NCI-H446 treated with DMSO at 0.1 percent for 48 hours (cell line): Measurements from ENCODE around the gene SPTBN2.
"Not testable (repeated sequence)": the region's sequence is repeated elsewhere in the genome, so short reads cannot be mapped to it uniquely, and the experiment has no call there.

Source experiments
- DNase-seq: peaks from one replicate; lab custom pipeline; 2025; lab: John Stamatoyannopoulos, UW

SPTBN2 gene

DNA sequence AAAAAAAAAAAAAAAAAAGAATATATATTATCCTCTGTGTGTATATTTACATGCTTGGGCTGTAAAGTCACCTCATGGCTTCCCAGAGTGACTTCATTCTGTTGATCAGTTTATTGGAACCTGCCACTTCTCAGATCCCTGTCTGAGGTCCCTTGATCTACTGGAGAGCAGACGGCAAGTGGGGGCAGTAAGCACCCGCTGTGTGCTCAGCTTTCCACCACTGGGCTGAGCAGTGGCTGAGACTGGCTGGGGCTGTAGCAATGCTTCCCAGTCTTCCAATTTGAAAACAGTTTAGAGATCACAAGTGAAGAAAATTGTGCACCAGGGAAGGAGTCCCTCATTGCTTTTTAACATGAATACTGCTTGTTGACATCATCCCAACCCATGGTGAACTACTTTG, 44.4 kb downstream of the SPTBN2 start:
- DNase-seq = no peak

DNA sequence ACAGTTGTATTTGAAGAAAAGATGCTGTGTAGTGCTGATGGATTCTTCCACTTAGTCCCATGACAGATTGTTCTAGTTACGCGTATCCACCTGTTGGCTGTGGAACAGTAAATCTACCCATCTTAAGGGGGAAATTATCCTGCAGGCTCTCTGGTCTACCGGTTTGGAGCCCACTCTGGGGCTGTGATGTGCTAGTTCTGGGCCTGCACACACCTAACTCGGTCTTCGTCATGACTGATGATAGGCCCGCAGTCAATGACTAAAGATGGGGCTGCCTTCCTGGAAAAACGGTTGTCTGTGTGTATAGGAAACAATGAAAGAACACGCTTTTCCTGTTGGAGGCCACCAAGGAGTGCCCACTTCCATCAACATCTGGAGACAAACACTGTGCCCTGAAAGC, 45.1 kb downstream of the SPTBN2 start:
- DNase-seq = no peak

DNA sequence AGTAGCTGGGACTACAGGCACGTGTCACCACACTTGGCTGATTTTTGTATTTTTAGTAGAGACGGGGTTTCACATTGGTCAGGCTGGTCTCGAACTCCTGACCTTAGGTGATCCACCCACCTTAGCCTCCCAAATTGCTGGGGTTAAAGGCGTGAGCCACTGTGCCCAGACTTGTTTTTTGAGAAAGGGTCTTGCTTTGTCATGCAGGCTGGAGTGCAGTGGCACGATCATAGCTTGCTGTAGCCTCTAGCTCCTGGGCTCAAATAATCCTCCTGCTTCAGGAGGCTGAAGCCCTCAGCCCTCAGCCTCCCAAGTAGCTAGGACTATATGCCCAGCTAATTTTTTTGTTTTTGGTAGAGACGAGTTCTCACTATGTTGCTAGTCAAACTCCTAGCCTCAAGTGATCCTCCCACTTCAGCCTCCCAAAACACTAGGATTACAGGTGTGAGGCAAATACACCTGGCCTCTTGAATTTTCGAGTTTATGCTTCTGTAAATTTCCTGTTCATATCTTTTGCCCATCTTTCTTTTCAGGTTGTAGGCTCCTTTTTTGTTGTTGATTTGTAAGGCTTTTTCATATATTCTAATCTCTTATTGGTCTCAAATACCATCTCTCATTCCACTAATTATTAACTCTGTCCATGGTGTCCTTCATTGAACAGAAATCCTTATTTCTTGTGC, 47.9 kb downstream of the SPTBN2 start:
- DNase-seq = no peak

DNA sequence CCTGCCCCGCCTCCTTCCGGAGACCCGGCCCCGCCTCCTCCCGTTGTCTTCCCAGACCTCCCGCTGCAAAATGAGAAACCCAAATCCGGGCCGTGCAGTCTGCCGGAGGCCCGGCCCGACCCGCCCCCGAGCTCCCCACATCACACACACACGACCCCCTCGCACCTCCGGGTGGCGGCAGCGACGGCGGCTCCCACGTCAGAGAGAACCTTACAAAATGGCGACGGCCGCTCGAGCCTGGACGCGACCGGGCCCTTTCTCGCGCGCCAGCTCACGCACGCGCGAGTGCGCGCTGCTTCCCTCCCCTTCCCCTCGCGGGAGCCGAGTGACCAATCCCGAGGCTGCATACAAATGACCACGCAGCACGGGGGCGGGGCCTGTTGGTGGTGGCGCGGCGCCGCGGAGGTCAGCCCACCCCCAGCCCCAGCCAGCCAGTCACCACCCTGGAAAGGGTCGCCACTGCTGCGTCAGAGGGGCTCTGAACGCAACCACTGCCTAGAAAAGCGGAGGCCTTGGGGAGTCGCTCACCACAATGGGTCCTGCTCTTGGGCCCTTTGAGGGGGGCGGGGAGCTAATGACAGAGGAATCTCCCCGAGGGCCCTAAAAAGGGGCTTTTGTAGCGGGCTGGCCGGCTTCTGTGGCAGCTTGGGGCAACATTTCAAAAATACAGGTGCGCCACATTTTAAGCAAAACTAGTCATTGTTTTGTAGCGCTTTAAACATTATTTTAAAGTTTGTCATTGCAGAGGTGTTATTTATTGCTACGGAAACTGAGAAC, 51.2 kb downstream of the SPTBN2 start, which contains the start of gene RBM4B:
Gene RBM4B, minus strand, starts transcription at position 289 of the 777 bp plus-strand sequence. CDS start 808 bp downstream, outside the sequence.
- peak; percentile 92 for DNase-seq

DNA sequence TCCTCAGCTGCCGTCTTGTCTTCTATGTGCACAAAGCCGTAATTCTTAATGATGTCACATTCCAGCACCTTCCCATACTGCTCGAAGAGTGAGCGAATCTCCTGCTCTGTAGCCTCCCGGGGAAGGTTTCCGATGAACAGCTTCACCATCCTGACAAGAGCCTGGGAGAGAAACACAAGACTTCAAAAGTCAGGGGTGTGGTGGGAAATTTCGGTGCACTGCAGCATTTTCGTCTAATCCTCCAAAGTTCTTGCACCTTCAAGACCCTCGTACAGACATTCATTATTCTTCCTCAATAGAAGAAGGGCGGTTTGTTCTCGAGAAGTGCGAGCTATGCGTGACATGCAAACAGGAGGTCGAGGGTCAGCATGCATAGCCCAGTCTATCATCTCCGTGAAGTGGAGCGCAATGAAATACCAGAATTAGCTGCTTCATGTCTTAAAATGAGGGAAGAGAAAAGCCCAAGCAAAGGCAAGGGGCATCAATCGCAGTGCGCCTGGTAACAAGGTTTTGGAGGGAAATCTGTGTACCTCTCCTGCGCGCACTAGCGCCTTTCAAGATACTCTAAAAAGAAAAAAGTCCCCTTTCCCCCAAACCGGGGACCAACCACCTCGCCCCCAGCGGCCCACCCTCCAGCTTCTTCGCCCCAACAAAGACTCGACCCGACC, 52.0 kb downstream of the SPTBN2 start:
- DNase-seq = no peak

DNA sequence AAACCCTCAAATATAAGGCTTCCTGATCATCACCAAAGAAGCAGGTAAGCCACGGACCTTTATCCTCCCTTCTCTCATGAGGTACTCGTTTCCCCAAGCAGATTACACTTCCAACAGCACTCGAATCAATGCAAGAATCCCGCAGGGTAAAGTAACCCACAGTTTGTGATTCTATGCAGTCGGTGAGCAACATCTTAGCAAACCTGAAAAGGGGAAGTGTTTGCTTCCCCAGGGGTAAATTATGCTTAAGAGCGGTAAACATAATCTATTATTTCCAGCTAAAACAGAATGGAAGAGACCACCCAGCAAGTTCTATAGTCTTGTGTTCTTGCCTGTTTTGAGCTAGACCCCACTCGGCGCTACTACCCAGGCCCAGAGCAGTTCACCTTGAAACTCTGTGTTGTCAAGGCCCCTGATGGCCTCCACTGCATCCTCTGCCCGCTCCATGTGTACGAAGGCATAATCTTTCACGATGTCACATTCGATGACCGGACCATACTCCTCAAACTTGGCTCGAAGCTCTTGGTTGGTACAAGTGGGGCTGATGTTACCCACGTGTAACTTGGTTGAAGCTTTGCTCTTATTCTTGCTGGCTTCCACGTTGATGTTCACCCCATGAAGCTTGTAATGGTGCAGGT, 52.6 kb downstream of the SPTBN2 start:
- no peak for DNase-seq

DNA sequence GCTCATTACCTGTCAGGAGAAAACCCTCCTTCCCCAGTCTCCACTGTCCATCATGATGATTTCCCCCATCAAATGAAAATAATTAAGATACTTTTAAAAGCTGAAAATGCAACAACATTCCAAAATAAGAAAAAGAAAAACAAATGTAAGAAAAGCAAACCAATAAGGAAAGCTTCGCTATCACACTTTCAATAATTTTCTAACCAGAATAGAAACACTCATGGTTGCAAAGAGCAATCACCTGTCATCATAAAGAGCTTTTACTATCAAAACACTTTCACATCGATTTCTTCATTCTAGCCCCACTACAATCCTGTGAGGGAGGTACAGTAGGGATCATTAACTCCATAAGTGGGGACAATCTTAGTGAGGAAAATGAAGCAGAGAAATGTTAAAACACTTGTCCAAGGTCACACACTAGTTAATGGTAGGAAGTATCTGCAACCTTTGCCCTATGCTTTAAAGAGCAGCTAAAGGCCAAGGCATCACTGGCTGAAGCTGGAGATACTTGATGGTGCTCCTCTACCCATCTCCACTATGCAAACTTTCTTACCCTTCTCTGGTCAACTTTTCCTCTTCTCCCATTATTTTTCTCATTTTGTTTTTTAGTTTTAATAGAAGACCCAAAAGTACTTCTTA, 53.9 kb downstream of the SPTBN2 start:
- no peak for DNase-seq

DNA sequence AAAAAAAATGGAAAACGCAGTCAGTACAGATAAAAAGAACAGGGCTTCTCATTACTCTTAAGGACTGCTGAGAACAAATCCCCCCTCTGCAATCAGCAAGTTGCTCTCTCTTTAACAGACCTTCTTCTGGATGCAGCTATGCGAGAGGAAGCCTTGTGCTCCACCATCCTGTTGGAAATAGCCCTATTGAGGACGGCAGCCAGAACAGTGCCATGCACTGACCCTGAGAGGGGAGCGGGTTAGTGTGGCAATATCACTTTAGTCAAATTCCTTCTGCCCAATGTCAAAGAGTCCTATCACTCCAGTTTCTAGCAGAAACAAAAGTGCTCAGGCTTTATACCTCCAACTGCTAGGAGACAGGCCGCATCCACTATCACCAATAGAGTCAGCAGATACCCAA, 58.2 kb downstream of the SPTBN2 start:
- DNase-seq = no peak

DNA sequence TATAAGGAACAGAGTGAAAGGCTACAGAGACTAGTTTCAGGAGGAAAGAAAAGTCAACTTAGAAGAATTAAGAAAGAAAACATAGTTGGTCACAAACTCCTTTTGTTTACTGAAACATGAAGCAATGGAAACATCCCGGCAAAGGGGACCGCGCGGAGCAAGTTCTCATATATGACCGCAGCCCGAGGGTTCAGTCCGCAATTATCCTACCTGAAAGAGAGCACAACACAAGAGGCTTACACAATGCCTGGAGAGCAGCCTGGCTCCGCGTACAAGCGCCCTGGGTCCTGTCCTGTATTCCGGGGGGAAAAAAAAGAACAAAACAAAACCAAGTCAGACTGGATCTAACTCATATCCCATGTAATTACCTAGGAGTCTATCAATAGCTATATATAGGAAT, 63.6 kb downstream of the SPTBN2 start:
- no peak for DNase-seq

DNA sequence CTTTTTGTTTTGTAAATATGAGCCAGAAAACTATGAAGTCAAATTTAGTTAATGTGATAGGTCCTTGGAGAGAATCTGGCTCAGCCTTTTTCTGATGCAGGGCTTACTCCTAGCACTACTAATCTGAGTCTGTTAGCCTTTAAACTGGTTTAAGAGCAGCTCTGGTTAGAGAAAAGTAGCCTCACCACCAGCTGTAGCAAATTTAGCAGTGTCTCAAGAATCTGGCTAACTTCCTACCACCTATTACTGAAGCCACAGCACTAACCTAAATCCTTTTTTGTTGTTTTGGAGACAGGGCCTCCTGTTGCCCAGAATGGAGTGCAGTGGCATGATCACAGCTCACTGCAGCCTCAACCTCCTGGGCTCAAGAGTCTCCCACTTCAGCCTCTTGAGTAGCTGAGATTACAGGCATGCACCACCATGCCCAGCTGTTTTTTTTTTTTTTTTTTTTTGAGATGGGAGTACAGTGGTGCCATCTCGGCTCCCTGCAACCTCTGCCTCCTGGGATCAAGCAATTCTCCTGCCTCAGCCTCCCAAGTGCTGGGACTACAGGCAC, 65.2 kb downstream of the SPTBN2 start:
- no peak for DNase-seq

DNA sequence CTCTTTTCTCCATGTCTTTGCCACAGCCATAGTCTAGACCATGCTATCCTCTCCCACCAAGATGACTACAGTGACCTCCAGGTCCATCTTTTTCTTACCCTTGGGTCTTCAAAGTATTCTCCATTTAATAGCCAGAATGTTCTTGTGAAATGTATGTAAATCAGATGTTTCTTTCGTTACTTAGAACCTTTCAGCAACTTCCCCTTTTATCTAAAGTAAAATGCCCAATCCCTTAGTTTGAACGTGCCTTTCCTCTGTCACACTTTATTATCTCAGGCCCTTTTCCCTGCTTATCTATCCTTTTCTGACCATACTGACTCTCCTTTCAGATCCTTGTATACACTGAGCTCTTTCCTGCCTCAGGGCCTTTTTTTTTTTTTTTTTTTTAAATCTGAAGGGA, 69.3 kb downstream of the SPTBN2 start:
- no peak for DNase-seq

DNA sequence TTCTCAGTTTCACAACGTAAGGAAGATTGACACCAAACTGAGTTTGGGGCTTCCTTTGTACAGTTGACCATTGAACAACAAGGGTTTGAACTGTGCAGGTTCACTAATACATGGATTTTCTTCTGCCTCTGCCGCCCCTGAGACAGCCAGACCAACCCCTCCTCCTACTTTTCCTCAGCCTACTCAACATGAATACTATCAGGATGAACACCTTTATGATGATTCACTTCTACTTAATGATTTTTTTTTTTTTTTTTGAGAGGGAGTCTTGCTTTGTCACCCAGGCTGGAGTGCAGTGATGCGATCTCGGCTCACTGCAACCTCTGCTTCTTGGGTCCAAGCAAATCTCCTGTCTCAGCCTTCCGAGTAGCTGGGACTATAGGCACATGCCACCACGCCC, 75.9 kb downstream of the SPTBN2 start:
- no peak for DNase-seq

DNA sequence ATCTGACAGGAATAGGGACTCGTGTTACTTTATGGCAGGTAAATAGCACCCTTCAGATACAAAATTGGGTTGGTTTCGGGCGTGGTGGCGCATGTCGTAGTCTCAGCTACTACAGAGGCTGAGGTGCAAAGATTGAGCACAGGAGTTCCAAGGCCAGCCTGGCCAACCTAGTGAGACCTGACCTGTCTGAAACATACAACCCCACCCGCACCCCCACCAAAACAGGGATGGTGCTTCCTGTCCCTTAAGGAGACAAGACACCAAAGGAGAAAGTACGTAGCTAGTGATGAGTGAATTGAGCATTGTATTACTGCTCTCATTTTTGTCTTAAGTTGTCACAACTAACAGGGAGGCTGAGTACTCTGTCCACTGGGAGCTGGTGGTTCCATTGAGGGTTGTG, 76.4 kb downstream of the SPTBN2 start:
- no peak for DNase-seq

DNA sequence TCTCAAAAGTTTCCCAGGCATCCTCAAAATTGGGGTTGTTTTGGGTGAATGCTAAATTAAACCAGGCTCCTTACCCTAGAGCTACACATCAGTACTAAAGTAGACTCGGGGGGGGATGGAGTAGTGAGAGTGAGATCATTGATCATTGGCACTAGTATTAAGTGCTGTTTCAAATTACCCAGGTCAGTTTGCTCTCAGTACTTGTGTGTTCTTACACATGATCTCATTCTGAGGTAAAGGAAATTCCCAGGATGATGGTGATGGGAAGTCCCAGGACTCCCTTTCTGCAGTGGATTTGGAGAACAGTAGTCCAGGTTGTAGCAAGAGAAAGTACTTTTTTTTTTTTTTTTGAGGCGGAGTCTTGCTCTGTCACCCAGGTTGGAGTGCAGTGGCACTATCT, 78.0 kb downstream of the SPTBN2 start:
- no peak for DNase-seq

DNA sequence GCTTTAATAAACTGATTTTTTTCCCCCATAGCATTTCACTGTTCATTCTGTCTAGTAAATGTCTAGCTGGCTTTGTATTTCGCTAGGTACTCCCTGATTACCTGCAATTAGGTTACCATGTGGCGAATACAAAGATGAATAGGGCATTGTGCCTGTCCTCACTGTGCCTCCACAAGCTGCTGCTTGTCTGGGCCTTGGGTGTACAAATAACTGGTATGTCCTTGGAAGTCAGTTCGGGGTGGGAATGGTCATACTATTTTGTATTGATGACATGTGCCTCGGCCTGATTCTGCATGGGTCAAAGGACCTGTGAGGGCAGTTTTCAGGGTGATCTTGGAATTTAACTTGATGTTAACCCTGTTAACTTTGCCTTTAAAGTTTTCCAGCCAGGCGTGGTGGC, 79.1 kb downstream of the SPTBN2 start:
- DNase-seq = no peak

DNA sequence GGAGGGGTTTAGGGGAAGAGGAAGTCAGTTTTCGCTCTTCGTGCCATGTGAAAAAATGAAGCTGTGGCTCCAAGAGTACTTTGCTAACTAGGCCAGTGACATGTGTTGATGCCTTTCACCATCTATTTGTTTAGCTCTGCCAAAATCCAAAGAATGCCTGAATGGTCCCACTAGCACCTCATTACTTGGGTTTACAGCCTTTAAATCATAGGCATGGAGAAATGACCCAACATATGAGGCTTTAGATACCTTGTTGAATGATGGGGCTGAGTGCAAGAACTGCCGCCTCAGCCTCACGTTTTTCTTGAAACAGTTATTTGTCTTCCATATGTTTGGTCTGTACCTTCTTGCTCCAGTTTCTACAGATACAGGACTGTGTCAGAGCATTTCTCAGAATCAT, 82.2 kb downstream of the SPTBN2 start:
- DNase-seq = no peak

DNA sequence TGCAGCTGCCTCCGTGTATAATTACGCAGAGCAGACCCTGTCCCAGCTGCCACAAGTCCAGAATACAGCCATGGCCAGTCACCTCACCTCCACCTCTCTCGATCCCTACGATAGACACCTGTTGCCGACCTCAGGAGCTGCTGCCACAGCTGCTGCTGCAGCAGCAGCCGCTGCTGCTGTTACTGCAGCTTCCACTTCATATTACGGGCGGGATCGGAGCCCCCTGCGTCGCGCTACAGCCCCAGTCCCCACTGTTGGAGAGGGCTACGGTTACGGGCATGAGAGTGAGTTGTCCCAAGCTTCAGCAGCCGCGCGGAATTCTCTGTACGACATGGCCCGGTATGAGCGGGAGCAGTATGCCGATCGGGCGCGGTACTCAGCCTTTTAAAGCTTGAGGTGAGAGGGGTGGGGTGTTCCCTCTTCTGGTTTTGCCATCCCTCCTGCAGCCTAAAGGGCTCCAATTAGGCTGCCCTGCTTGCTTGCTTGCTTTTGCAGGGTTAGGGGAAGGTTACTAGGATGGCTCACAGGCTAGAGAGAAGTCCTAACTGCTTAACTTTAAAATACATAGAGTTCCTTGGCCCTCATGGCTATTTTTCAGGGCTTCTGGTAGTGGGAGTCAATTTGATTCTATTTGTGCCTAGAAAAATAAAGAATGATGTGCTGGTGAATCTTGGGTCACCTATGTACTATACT, 85.1 kb downstream of the SPTBN2 start:
- no peak for DNase-seq

DNA sequence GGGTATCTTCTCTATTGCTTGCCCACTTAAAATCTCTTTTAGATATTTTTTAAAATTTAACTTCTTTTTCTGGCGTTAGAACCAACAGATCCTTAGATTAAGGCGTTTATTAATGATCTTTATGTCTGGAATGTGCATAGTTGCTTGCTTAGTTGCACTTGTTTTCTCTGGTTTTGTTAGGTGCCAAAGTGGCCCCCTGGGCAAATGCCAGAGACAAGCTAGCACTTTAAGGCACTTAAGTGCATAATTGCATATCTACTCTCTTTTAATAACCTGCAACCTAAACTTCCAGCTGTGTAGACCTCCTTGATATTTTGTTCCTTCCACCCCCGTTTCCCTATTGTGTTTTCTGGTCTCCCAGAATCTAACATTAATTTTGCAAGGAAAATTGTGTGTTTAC, 87.2 kb downstream of the SPTBN2 start:
- DNase-seq = no peak

DNA sequence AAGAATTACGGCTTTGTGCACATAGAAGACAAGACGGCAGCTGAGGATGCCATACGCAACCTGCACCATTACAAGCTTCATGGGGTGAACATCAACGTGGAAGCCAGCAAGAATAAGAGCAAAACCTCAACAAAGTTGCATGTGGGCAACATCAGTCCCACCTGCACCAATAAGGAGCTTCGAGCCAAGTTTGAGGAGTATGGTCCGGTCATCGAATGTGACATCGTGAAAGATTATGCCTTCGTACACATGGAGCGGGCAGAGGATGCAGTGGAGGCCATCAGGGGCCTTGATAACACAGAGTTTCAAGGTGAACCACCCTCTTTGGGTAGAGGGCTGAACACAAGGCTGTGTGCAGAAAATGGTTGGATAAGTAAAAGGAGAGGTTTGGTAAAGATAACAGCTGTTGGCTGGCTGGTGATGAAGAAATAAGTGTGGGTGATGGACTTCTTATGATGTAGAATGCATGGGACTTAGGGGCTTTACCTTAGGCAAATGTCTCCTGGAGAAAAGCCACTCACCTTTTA, 89.1 kb downstream of the SPTBN2 start:
- DNase-seq = not testable (repeated sequence)

DNA sequence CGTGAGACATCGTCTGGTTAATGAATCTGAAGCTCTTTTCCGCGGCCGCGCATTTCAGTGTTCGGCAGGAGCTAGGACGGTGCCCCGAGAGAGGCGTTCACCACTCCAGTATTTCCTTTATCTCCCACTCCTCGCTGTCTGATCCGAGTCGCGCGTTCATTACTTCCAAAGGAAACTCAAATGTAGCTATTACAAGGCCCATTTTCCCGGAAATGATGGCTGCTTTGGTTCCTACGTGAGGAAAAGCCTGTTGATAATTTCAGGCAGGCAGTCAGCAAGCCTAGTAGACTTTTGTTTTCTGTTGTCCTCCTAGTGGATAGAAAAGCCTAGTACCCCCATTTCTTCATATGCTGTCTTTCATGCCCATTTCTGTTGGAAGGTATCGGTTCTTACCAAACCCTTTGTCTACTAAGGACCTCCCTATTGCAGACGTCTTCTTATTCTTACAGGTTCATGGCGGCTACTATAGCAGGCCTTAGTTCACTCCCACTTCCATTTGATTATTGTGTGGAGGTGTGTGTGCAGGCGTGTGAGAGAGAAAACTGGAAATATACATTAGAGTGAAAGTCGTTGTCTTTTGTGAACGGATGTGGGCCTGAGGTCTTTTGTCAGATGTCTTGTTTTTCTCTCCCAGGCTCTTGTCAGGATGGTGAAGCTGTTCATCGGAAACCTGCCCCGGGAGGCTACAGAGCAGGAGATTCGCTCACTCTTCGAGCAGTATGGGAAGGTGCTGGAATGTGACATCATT, 89.8 kb downstream of the SPTBN2 start:
- DNase-seq = no peak
